ENCODE results near the gene PRKACA. TPM values are rescaled to one million over a fixed set of nuclear protein-coding genes. Genes with fewer than 3 reads are reported as not detected.

The PRKACA gene
- total and polyA plus RNA-seq, 8 donors, result 81.5 to 118 (median 93.7) TPM

DNA sequence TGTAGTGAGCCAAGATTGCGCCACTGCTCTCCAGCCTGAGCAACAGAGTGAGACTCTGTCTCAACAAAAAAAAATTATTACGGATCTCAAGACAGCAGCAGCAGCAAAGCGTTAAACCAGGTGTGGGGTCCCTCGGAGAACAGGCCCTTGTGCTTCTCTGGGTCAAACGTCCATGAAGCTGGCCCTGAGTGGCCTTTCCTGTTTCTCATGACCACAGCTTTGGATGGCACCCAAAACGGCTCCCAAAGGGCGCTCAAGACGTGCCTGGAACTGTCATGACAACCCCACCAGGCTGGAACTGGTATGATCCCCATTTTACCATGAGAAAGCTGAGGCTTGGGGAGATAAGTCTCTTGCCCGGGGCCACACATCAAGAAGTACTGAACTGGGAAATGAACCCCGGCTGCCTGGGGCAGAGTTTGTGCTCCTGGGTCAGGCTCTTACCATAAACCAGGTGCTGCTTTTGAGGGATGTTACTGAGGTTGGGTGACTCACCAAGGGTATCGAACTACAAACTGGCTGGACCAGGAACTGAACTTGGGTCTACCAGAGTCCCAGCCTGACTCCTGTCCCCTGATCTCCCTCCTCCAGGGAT, 15.4 kb downstream of the PRKACA start:
- DNase-seq (no peak), ATAC-seq (no peak)
- H3K36me3 ChIP-seq, result peaks cover 0 to 100% of the 10 kb centered on the region in 2 donors
- intact Hi-C loops (cut with DNase I), result no loop called here
- no peaks in the 10 kb centered on the region for H3K27me3 ChIP-seq
- no peak overlapping the region for H3K4me3 ChIP-seq
- no peak overlapping the region for H3K27ac ChIP-seq
- no peaks in the 10 kb centered on the region for H3K9me3 ChIP-seq
- no peak for TF ChIP-seq CTCF (IDR thresholded peaks at IDR 0.05)
- no peaks in the 10 kb centered on the region for H3K4me1 ChIP-seq

DNA sequence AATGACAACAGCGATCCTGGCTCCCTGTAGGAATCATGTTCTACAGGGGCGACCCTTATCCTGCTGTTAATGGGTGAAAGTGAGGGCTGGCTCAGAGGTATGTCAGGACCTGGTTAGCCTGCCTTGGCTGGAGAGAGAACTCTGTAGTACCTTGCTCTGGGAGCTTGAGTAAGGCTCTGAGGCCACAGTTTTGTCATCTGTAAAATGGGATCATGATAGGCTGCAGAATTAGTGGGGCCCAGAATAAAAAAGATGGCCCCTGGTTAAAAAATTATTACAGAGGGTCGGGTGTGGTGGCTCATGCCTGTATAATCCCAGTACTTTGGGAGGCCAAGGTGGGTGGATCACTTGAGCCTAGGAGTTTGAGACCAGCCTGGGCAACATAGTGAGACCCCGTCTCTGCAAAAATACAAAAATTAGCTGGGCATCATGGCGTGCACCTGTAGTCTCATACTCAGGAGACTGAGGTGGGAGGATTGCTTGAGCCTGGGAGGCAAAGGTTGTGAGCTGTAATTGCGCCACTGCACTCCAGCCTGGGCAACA, 16.5 kb downstream of the PRKACA start:
- ATAC-seq (no peak), DNase-seq (no peak)
- H3K4me1 ChIP-seq, result no peaks in the 10 kb centered on the region
- no peak overlapping the region for H3K4me3 ChIP-seq
- H3K9me3 ChIP-seq, result no peaks in the 10 kb centered on the region
- intact Hi-C loops (cut with DNase I), result no loop called here
- H3K36me3 ChIP-seq, result peaks cover 0 to 100% of the 10 kb centered on the region in 2 donors
- no peak for TF ChIP-seq CTCF (IDR thresholded peaks at IDR 0.05)
- no peaks in the 10 kb centered on the region for H3K27me3 ChIP-seq
- no peak overlapping the region for H3K27ac ChIP-seq

GRCh38 chr19:14097532-14098151, 19.9 kb downstream of the PRKACA start:
- DNase-seq (no peak), ATAC-seq (no peak)
- no peaks in the 10 kb centered on the region for H3K4me1 ChIP-seq
- H3K27ac ChIP-seq, result no peak overlapping the region
- H3K9me3 ChIP-seq, result peaks cover 0 to 11% of the 10 kb centered on the region in 2 donors
- no peak for TF ChIP-seq CTCF (IDR thresholded peaks at IDR 0.05)
- peaks cover 0 to 76% of the 10 kb centered on the region in 2 donors for H3K36me3 ChIP-seq
- H3K27me3 ChIP-seq, result no peaks in the 10 kb centered on the region
- intact Hi-C loops (cut with DNase I), result no loop called here
- no peak overlapping the region for H3K4me3 ChIP-seq

- peaks cover 0 to 64% of the 10 kb centered on the region in 2 donors for H3K36me3 ChIP-seq
- no peak overlapping the region for H3K27ac ChIP-seq
- H3K4me3 ChIP-seq, result no peak overlapping the region
- no peaks in the 10 kb centered on the region for H3K27me3 ChIP-seq
- H3K9me3 ChIP-seq, result peaks cover 0 to 11% of the 10 kb centered on the region in 2 donors
- ATAC-seq (no peak), DNase-seq (no peak)
- no peak for TF ChIP-seq CTCF (IDR thresholded peaks at IDR 0.05)
- H3K4me1 ChIP-seq, result peaks cover 3 to 10% of the 10 kb centered on the region in 2 donors
- intact Hi-C loops (cut with DNase I), result no loop called here
Measured at GRCh38 chr19:14096272-14096992, 21.1 kb downstream of the PRKACA start.

DNA sequence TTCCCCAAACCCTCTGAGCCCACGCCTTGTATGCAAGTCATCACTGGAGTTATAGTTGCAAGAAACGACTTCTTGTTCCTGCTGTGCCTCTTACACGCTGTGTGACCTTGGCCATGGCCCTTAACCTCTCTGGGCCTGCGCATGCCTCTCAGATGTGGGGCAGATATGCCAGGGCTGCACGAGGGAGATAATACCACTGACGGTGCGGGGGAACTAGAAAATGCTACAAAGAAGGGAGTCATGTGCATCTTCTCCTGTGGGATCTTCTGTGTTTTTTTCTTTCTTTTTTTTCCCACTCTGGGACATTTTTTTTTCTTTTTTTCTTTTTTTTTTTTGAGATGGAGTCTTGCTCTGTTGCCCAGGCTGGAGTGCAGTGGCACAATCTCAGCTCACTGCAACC, 22.7 kb downstream of the PRKACA start:
- ATAC-seq, result no peak
- Histone ChIP-seq H3K4me3 (no peak overlapping the region), H3K9me3 (peaks cover 0 to 11% of the 10 kb centered on the region in 2 donors), H3K27me3 (no peaks in the 10 kb centered on the region), H3K27ac (no peak overlapping the region), H3K36me3 (peaks cover 0 to 48% of the 10 kb centered on the region in 2 donors), H3K4me1 (peaks cover 3 to 14% of the 10 kb centered on the region in 2 donors)
- no peak for TF ChIP-seq CTCF (IDR thresholded peaks at IDR 0.05)
- no peak for DNase-seq
- intact Hi-C loops (cut with DNase I), result no loop called here

Data from left lung (tissue), 10 donors.